Esophagus squamous epithelium (tissue), 5 donors: ENCODE data around the gene TIE1. TPM values are rescaled to one million over a fixed set of nuclear protein-coding genes. Genes with fewer than 3 reads are reported as not detected.
A peak's percentile ranks its signal among the peaks of the same experiment; 100 is the strongest.

Source experiments
- DNase-seq: peaks from one replicate; lab custom pipeline; 2025; lab: John Stamatoyannopoulos, UW
- H3K27ac ChIP-seq, 4 donors: fragments of 200-600 bp; sonication (generic); one replicate each; pipeline ENCODE4 v1.5.1; 2016 to 2019; ENCODE audit warnings: mild to moderate bottlenecking in 1 of 4
- H3K27me3 ChIP-seq, 4 donors: fragments of 200-600 bp; sonication (generic); 1 replicate in 3 of 4; 2 replicates in 1 of 4; pipeline versions ENCODE4 v1.5.1 to v1.6.0; 2017 to 2021; ENCODE audit warnings: antibody characterized with exemption in 1 of 4
- H3K36me3 ChIP-seq, 3 donors: fragments of 200-600 bp; sonication (generic); one replicate each; pipeline ENCODE4 v1.5.1; 2016 to 2019
- H3K4me1 ChIP-seq, 3 donors: fragments of 200-600 bp; sonication (generic); one replicate each; pipeline ENCODE4 v1.5.1; 2017 to 2019
- H3K4me3 ChIP-seq, 4 donors: fragments of 200-600 bp; sonication (generic); 1 replicate in 3 of 4; 2 replicates in 1 of 4; pipeline ENCODE4 v1.5.1; 2016 to 2019; ENCODE audit warnings: mild to moderate bottlenecking in 2 of 4, moderate library complexity in 1 of 4
- H3K9me3 ChIP-seq, 3 donors: fragments of 200-600 bp; sonication (generic); one replicate each; pipeline ENCODE4 v1.5.1; 2016 to 2019
- POLR2A ChIP-seq, 4 donors: fragments of 450-650 bp; IDR thresholded peaks; one replicate each; pipeline ENCODE4 v1.6.1; 2017; ENCODE audit warnings: antibody characterized with exemption in 4 of 4, mild to moderate bottlenecking in 4 of 4, moderate library complexity in 3 of 4
- WGBS, 2 donors: methylation state at CpG; one replicate each; pipeline ENCODE4 v1.1.5; 2018; 5-methylcytosine and 5-hydroxymethylcytosine counted together
- intact Hi-C: fragments of 100-400 bp; cut with DNase I; formaldehyde crosslinking; loops from one replicate; pipeline ENCODE4 v1.15.0; 2022
- total RNA-seq, 4 donors: library from RNA; depleted of rRNA; stranded (reverse); fragments of >200 nt; gene quantifications; one replicate each; pipeline ENCODE4 v1.1.0, GENCODE V29; 2016
- TF ChIP-seq, protein P1 (sequence below), 6 experiments: fragments of 450-650 bp in 4 of 6; fragments of 200-600 bp in 2 of 6; sonication (generic) in 2 of 6; IDR thresholded peaks; one replicate each; pipeline ENCODE4 v1.5.1; 2016 to 2019; ENCODE audit warnings: antibody characterized with exemption in 6 of 6, mild to moderate bottlenecking in 4 of 6, moderate library complexity in 4 of 6
- donor health status: DM: yes; HTN: yes; CAD: no.

The TIE1 gene
- total RNA-seq, 4 donors from 2014 or later = 3.1 to 16.6 (median 5.9) TPM

DNA sequence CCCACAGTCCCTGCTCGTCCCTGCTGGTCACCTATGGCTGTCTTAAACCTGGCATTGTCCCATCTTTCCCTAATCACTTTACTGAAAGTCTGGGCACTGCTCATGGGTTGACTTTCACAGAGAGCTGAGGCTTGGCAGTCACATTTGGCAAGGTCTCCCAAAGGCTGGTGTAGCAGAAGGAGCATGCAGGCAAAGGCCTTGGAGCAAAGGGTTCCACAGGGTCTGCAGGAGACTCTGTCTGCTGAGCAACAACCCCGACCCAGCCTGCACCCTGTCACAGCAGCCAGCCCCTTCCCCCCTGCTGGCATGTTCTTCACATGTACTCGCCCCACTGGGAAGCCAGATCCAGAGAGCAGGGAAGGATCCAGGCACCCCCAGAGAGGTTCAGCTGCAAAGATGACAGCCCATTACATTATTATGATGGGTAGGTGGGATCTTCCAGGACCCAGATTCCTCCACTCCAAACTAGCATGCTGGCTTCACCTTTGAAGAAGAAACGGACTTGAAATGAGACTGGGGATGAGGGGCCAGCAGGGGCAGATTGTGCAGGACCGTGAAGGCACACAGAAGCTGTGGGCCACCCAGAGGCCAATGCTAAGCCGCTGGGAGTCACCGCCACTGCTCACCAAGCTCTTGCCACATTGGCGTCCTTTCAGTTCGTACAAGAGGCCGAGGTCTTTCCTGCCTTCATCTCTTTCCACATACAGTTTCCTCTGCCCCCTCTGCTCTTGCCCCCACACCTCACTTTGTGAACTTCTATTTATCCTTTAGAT is 45.2 kb upstream of the TIE1 start:
- Histone ChIP-seq H3K9me3 (no peaks in the 10 kb centered on the region), H3K36me3 (no peaks in the 10 kb centered on the region), H3K27ac (peak overlapping the region in 3 of 4 donors; percentile 72 to 84 (median 79)), H3K4me3 (no peak overlapping the region), H3K4me1 (peaks cover 0 to 25% (median 4%) of the 10 kb centered on the region in 3 donors), H3K27me3 (no peaks in the 10 kb centered on the region)
- intact Hi-C loops = no loop called here
- 72 to 82% methylated on average over 7 to 8 of the region's 10 CpGs for WGBS, 2 donors
- DNase-seq = no peak
- TF ChIP-seq POLR2A (IDR thresholded peaks at IDR 0.05) = no peak
- TF ChIP-seq, protein P1, sequence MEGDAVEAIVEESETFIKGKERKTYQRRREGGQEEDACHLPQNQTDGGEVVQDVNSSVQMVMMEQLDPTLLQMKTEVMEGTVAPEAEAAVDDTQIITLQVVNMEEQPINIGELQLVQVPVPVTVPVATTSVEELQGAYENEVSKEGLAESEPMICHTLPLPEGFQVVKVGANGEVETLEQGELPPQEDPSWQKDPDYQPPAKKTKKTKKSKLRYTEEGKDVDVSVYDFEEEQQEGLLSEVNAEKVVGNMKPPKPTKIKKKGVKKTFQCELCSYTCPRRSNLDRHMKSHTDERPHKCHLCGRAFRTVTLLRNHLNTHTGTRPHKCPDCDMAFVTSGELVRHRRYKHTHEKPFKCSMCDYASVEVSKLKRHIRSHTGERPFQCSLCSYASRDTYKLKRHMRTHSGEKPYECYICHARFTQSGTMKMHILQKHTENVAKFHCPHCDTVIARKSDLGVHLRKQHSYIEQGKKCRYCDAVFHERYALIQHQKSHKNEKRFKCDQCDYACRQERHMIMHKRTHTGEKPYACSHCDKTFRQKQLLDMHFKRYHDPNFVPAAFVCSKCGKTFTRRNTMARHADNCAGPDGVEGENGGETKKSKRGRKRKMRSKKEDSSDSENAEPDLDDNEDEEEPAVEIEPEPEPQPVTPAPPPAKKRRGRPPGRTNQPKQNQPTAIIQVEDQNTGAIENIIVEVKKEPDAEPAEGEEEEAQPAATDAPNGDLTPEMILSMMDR (IDR thresholded peaks at IDR 0.05) = no peak

DNA sequence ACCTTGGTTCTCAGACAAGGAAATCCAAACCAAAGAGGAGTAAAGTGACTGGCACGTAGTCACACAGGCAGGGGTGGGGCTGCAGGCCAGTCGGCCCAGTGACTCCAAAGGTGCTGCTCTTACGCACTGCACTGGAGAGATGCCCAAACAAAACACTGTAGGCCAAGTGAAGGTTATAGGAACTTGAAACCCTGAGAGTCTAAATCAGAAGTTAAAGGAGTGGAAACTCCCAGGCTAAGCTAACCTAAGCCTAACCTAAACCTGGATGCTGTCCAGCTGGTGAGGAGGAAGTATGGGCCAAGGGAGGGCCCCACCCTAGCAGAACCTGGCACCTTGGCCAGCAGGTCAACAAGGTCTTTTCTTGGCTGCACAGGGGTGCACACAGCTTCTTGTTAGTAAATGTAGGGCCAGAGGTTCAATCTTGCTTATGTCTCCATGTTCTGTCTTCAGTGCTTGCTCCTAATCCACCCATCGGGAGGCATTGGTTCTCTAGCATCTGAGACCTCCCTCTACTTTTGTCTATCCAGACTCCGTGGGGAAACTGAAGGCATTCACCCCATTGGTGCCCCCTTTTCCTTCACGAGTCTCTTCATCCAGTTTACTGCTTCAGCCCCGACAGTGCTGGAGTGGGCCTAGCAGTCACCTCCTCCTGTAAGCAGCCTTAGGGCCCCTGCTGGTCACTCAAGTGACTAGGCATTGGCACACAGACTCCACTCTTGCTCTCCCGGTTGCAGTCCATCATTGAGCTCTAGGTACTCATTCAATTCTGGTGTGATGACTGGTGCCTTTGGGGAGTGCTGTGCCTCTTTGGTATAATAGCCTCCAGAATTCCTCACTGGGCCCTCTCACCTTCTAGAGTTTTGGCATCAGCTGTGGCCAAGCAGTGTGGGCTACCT is 43.9 kb upstream of the TIE1 start:
- no peak for TF ChIP-seq POLR2A (IDR thresholded peaks at IDR 0.05)
- TF ChIP-seq, protein P1 (IDR thresholded peaks at IDR 0.05) = no peak
- H3K4me1 ChIP-seq = peaks cover 0 to 25% (median 4%) of the 10 kb centered on the region in 3 donors
- no peak overlapping the region for H3K4me3 ChIP-seq
- DNase-seq = no peak
- WGBS, 2 donors = 66 to 73% methylated on average over 7 to 8 of the region's 8 CpGs
- no peaks in the 10 kb centered on the region for H3K9me3 ChIP-seq
- no peaks in the 10 kb centered on the region for H3K27me3 ChIP-seq
- intact Hi-C loops = no loop called here
- H3K36me3 ChIP-seq = no peaks in the 10 kb centered on the region
- H3K27ac ChIP-seq = peak overlapping the region; percentile 53 to 84 (median 76)

DNA sequence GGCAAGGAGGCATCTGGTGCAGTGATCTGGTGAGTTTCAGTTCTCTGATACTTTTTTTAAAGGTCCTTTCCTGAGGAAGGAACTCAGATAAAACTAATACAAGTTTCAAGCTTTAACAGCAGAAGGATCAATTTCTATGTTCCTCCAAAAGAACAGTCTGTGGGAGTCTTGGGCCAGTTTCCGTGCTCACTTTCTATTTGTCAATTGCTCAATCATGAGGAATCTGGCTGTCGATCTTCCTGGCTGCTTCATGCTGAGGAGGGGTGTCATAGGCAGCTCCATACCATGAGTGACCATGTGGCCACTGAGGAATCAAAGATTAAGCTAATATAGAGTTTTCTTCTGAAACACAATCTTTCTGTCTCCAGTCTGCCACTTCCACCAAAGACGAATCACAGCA is 42.4 kb upstream of the TIE1 start:
- intact Hi-C loops = no loop called here
- WGBS, 2 donors = 72 to 96% methylated on average over 3 of the region's 3 CpGs
- no peak for DNase-seq
- peaks cover 0 to 25% (median 4%) of the 10 kb centered on the region in 3 donors for H3K4me1 ChIP-seq
- H3K27ac ChIP-seq = no peak overlapping the region
- H3K9me3 ChIP-seq = no peaks in the 10 kb centered on the region
- no peak overlapping the region for H3K4me3 ChIP-seq
- no peaks in the 10 kb centered on the region for H3K27me3 ChIP-seq
- H3K36me3 ChIP-seq = no peaks in the 10 kb centered on the region
- no peak for TF ChIP-seq POLR2A (IDR thresholded peaks at IDR 0.05)
- TF ChIP-seq, protein P1 (IDR thresholded peaks at IDR 0.05) = no peak

DNA sequence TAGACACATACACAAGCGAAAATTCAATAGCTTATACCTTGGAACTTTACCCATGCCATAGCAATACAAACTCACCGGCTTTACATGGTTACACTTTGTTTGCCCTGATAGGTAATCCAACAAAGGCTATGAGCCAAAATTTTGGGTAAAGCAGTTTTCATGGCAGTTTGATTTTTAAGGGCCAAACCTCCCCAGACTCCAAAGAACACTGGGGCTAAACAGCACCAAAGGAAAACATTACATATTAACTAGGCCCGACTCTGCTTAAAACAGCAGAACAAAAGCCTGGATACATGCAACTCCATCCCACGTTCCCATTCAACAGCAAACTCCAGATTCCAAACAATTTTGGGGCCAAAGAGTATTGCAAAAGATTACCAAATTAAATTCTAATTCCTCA is 35.4 kb upstream of the TIE1 start:
- Histone ChIP-seq H3K9me3 (no peaks in the 10 kb centered on the region), H3K4me3 (no peak overlapping the region), H3K27me3 (peaks cover 0 to 4% (median 0%) of the 10 kb centered on the region in 4 donors), H3K4me1 (peaks cover 0 to 15% (median 6%) of the 10 kb centered on the region in 3 donors), H3K36me3 (no peaks in the 10 kb centered on the region), H3K27ac (peak overlapping the region in 1 of 4 donors; percentile 43)
- no peak for TF ChIP-seq POLR2A (IDR thresholded peaks at IDR 0.05)
- TF ChIP-seq, protein P1 (IDR thresholded peaks at IDR 0.05) = no peak
- DNase-seq = no peak
- WGBS, 2 donors = 57 to 65% methylated on average over 4 of the region's 4 CpGs
- intact Hi-C loops = no loop called here
